ENCODE measurements around the gene GAGE10.
"Not testable (repeated sequence)": the region's sequence is repeated elsewhere in the genome, so short reads cannot be mapped to it uniquely, and the experiment has no call there.

GAGE10 gene

GRCh38 chrX:49330421-49330820 lies 27.0 kb downstream of the GAGE10 start:
- not testable (repeated sequence) for ATAC-seq

GRCh38 chrX:49331282-49331681 lies 27.8 kb downstream of the GAGE10 start, which contains the start of gene GAGE13:
TSS of gene GAGE13 (plus strand) at chrX:49331582. CDS start at chrX:49332738, 1,156 bp downstream.
- not testable (repeated sequence) for ATAC-seq

GRCh38 chrX:49331841-49332240 lies 28.4 kb downstream of the GAGE10 start:
- not testable (repeated sequence) for ATAC-seq

- ATAC-seq = not testable (repeated sequence)
These were observed 38.0 kb downstream of the GAGE10 start for GRCh38 chrX:49341449-49341848.

GRCh38 chrX:49344496-49345175 lies 41.2 kb downstream of the GAGE10 start:
- ATAC-seq = not testable (repeated sequence)

GRCh38 chrX:49345402-49345801 lies 42.0 kb downstream of the GAGE10 start:
- not testable (repeated sequence) for ATAC-seq

GRCh38 chrX:49346150-49346549 lies 42.7 kb downstream of the GAGE10 start:
- not testable (repeated sequence) for ATAC-seq

Data from activated CD4-positive, CD25-positive, alpha-beta regulatory T cell treated with anti-CD3 and anti-CD28 coated beads, Interleukin-2, amount 50 U/mL, for 24 hours (primary cell).